Kidney (tissue), 14 donors: ENCODE data around the gene PTPRT. TPM values are rescaled to one million over a fixed set of nuclear protein-coding genes. Genes with fewer than 3 reads are reported as not detected.

Source experiments
- DNase-seq, 5 donors: peaks; one replicate each; pipeline ENCODE4 v3.0.0-alpha.2; 2013 to 2020
- FAIRE-seq: peaks from 2 replicates; lab custom pipeline; 2012; peaks lifted over from hg19 to GRCh38; lab: Jason Lieb, UNC
- H3K27ac ChIP-seq, 2 donors: one replicate each; pipeline ENCODE4 v1.7.0; 2013; ENCODE audit warnings: low read depth in 2 of 2, low read length in 2 of 2, inconsistent platforms in 1 of 2
- H3K27me3 ChIP-seq: one replicate; pipeline ENCODE4 v1.7.1; 2013; ENCODE audit warnings: low read length, inconsistent platforms; ENCODE audit not compliant: control insufficient read depth, insufficient read depth
- H3K36me3 ChIP-seq, 3 donors: one replicate each; pipeline versions ENCODE4 v1.7.0 to v1.7.1; 2013; ENCODE audit warnings: low read length in 3 of 3, control low read depth in 1 of 3, inconsistent platforms in 1 of 3; ENCODE audit not compliant: insufficient read depth in 3 of 3, control insufficient read depth in 2 of 3
- H3K4me1 ChIP-seq, 3 donors: one replicate each; pipeline versions ENCODE4 v1.7.0 to v1.7.1; 2013; ENCODE audit warnings: low read length in 3 of 3, inconsistent platforms in 1 of 3, low read depth in 1 of 3; ENCODE audit not compliant: control insufficient read depth in 2 of 3, insufficient read depth in 2 of 3
- H3K4me3 ChIP-seq, 3 donors: one replicate each; pipeline versions ENCODE4 v1.7.0 to v1.8.1; 2013; ENCODE audit warnings: low read length in 3 of 3, control low read depth in 1 of 3, inconsistent platforms in 1 of 3
- H3K9ac ChIP-seq, 3 donors: one replicate each; pipeline versions ENCODE4 v1.7.0 to v1.7.1; 2013; ENCODE audit warnings: low read length in 3 of 3, control low read depth in 1 of 3, inconsistent platforms in 1 of 3
- H3K9me3 ChIP-seq, 3 donors: one replicate each; pipeline versions ENCODE4 v1.7.0 to v1.7.1; 2013; ENCODE audit warnings: low read length in 3 of 3, control low read depth in 1 of 3, inconsistent platforms in 1 of 3; ENCODE audit not compliant: control insufficient read depth in 2 of 3, insufficient read depth in 1 of 3
- intact Hi-C: fragments of 100-400 bp; cut with DNase I; formaldehyde crosslinking; loops from one replicate; pipeline ENCODE4 v1.11.1; 2022
- polyA plus RNA-seq: library from polyadenylated mRNA; stranded (reverse); fragments of 350-450 nt; fragmentation: Illumina TruSeq; extraction: RNeasy Lipid Tissue Mini Kit (QIAGEN cat#74804); gene quantifications from one replicate; pipeline ENCODE4 v1.2.3, GENCODE V29; 2014; ENCODE audit warnings: low read depth, low replicate concordance; ENCODE audit not compliant: insufficient read depth
- total RNA-seq: library from RNA; stranded (reverse); fragmentation: NEBNext Ultra II Directional; extraction: Animal tissue kit (Norgen Biotek cat#: 25700); gene quantifications from one replicate; pipeline ENCODE4 v1.2.1, GENCODE V29; 2021
- TF ChIP-seq, protein P1 (sequence below): IDR thresholded peaks from 3 replicates; pipeline ENCODE4 v1.5.1; 2012; ENCODE audit warnings: mild to moderate bottlenecking, moderate library complexity, borderline replicate concordance; ENCODE audit not compliant: insufficient read depth; ENCODE audit errors: extremely low read depth
- donor health status: control.
- donor health status: control.
- donor health status: control.
- donor health status: control.
- donor health status: control.
- donor health status: DM: yes; HTN: yes; CAD: no.
- donor health status: Normal renal cell carcinoma (clear cell type).

The PTPRT gene
- total and polyA plus RNA-seq, 2 donors from 2014 or later = 0.60 TPM; not detected in 1

- DNase-seq = no peak
- no peaks in the 10 kb centered on the region for H3K4me1 ChIP-seq
- no peak overlapping the region for H3K9ac ChIP-seq
- H3K9me3 ChIP-seq = no peaks in the 10 kb centered on the region
- intact Hi-C loops = no loop called here
- H3K4me3 ChIP-seq = no peak overlapping the region
- TF ChIP-seq, protein P1, sequence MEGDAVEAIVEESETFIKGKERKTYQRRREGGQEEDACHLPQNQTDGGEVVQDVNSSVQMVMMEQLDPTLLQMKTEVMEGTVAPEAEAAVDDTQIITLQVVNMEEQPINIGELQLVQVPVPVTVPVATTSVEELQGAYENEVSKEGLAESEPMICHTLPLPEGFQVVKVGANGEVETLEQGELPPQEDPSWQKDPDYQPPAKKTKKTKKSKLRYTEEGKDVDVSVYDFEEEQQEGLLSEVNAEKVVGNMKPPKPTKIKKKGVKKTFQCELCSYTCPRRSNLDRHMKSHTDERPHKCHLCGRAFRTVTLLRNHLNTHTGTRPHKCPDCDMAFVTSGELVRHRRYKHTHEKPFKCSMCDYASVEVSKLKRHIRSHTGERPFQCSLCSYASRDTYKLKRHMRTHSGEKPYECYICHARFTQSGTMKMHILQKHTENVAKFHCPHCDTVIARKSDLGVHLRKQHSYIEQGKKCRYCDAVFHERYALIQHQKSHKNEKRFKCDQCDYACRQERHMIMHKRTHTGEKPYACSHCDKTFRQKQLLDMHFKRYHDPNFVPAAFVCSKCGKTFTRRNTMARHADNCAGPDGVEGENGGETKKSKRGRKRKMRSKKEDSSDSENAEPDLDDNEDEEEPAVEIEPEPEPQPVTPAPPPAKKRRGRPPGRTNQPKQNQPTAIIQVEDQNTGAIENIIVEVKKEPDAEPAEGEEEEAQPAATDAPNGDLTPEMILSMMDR = no peak
- FAIRE-seq = no peak
- no peaks in the 10 kb centered on the region for H3K27me3 ChIP-seq
- no peaks in the 10 kb centered on the region for H3K36me3 ChIP-seq
- H3K27ac ChIP-seq = no peak overlapping the region
Observed at GRCh38 chr20:42587427-42587826, 602.3 kb downstream of the PTPRT start.

DNA sequence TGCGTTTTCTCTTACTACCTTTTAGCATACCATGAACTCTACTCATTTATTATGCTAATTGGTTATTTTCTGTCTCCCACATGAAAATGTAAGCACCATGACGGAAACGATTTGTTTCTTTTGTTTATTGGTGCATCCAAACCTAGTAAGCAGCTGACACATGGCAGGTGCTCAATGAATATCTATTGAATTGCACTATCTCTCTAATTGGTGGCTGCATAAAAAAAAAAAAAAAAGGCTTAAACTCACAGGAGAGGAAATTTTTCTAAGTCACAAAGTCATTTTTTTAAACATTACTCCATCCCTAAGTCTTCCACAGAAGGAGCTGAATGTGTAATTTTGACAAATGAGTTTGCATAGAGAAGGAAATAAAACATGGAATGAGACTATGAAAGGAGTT, 608.4 kb downstream of the PTPRT start:
- no peak for DNase-seq
- Histone ChIP-seq H3K27ac (no peak overlapping the region), H3K27me3 (no peaks in the 10 kb centered on the region), H3K9ac (no peak overlapping the region), H3K9me3 (no peaks in the 10 kb centered on the region), H3K4me1 (no peaks in the 10 kb centered on the region), H3K36me3 (no peaks in the 10 kb centered on the region), H3K4me3 (no peak overlapping the region)
- no peak for FAIRE-seq
- intact Hi-C loops = no loop called here
- TF ChIP-seq, protein P1 = no peak

GRCh38 chr20:42576167-42576566, 613.5 kb downstream of the PTPRT start:
- TF ChIP-seq, protein P1 = no peak
- intact Hi-C loops = no loop called here
- no peak for FAIRE-seq

More at GRCh38 chr20:42576167-42576566, 613.5 kb downstream of the PTPRT start:
- Histone ChIP-seq H3K27ac (no peak overlapping the region), H3K4me1 (no peaks in the 10 kb centered on the region), H3K9ac (no peak overlapping the region), H3K36me3 (no peaks in the 10 kb centered on the region), H3K27me3 (no peaks in the 10 kb centered on the region), H3K9me3 (peaks cover 0 to 3% (median 0%) of the 10 kb centered on the region in 3 donors), H3K4me3 (no peak overlapping the region)
- no peak for DNase-seq
